ENCODE measurements around the gene MIOS. TPM values are rescaled to one million over a fixed set of nuclear protein-coding genes. Genes with fewer than 3 reads are reported as not detected.

MIOS gene
- total RNA-seq, 4 donors from 2014 or later = 37.6 to 65.6 (median 52.3) TPM

DNA sequence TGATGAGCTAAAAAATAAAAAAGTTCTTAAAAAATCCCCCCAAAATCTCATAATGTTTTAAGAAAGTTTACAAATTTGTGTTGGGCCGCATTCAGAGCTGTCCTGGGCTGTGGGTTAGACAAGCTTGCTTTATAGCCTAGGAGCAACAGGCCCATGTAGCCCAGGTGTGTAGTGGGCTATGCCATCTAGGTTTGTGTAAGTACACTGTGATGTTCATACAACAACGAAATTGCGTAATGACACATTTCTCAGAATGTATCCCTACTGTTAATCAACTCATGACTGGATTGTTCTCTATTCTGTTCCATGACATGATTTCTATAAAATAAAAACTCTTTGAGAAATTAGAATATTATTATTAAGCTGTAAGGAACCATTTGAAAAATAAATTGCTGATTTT lies 13.0 kb downstream of the MIOS start:
- WGBS, 2 donors = 95 to 98% methylated on average over 3 of the region's 3 CpGs
- TF ChIP-seq POLR2A (IDR thresholded peaks at IDR 0.05) = no peak
- TF ChIP-seq, protein P1, sequence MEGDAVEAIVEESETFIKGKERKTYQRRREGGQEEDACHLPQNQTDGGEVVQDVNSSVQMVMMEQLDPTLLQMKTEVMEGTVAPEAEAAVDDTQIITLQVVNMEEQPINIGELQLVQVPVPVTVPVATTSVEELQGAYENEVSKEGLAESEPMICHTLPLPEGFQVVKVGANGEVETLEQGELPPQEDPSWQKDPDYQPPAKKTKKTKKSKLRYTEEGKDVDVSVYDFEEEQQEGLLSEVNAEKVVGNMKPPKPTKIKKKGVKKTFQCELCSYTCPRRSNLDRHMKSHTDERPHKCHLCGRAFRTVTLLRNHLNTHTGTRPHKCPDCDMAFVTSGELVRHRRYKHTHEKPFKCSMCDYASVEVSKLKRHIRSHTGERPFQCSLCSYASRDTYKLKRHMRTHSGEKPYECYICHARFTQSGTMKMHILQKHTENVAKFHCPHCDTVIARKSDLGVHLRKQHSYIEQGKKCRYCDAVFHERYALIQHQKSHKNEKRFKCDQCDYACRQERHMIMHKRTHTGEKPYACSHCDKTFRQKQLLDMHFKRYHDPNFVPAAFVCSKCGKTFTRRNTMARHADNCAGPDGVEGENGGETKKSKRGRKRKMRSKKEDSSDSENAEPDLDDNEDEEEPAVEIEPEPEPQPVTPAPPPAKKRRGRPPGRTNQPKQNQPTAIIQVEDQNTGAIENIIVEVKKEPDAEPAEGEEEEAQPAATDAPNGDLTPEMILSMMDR (IDR thresholded peaks at IDR 0.05) = no peak
- no peak overlapping the region for H3K4me3 ChIP-seq (ENCODE audit: low read depth, poor library complexity, severe bottlenecking)
- no peak for DNase-seq (ENCODE audit: low spot score in 2 of 2)
- intact Hi-C loops (cut with DNase I; ENCODE audit: low total_unique reads) = no loop called here

DNA sequence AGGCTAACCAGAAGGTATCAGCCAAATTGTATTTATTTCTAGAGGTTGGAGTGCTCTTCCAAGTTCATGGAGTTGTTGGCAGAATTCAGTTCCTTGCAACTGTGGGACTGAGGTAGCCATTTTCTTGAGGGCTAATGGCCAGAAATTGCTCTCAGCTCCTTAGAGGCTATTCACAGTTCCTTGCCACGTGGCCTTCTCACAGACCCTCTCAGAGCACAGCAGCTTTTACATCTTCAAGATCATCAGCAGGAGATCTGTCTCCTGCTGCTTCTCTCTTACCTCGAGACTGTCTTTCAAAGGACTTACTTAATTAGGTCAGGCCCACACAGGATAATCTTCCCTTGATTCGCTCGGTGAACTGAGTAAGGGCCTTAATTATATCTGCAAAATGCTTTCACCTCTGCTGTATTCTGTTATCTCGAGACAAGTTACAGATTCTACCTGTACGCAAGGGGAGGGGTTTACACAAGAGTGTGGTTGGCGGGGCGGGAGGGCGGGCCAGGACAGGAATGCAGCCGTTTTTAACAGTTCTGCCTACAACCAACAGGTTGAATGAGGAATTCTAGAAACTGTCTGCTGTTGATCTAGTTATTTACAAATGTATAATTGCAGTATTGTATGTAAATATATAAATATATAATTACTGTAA lies 15.0 kb downstream of the MIOS start:
- no peak for TF ChIP-seq POLR2A (IDR thresholded peaks at IDR 0.05)
- TF ChIP-seq, protein P1 (IDR thresholded peaks at IDR 0.05) = no peak
- DNase-seq (ENCODE audit: low spot score in 2 of 2) = no peak
- 54 to 68% methylated on average over 10 of the region's 10 CpGs for WGBS, 2 donors
- H3K4me3 ChIP-seq (ENCODE audit: low read depth, poor library complexity, severe bottlenecking) = no peak overlapping the region
- intact Hi-C loops (cut with DNase I; ENCODE audit: low total_unique reads) = no loop called here

DNA sequence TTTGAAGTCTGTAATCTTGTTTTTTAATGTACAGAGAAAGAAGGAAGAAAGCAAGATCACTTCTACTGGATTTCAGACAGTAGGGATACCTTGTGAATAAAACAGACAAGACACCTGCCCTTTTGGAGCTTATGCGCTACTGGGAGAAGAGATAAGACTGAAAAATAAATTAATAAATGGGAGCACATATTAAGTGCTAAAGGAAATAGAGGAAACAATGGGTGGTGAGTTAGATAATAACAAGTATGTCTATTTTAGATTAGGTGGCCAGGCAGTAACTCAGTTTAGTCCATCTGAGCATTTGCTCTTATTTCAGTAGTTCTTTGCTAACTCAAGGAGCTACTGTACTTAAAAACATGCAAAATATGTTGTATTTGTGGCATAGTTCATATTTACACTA lies 15.9 kb downstream of the MIOS start:
- no peak for DNase-seq (ENCODE audit: low spot score in 2 of 2)
- no peak overlapping the region for H3K4me3 ChIP-seq (ENCODE audit: low read depth, poor library complexity, severe bottlenecking)
- intact Hi-C loops (cut with DNase I; ENCODE audit: low total_unique reads) = no loop called here
- TF ChIP-seq, protein P1 (IDR thresholded peaks at IDR 0.05) = no peak
- TF ChIP-seq POLR2A (IDR thresholded peaks at IDR 0.05) = no peak
- 89% methylated on average over 1 of the region's 1 CpG for WGBS, 2 donors

DNA sequence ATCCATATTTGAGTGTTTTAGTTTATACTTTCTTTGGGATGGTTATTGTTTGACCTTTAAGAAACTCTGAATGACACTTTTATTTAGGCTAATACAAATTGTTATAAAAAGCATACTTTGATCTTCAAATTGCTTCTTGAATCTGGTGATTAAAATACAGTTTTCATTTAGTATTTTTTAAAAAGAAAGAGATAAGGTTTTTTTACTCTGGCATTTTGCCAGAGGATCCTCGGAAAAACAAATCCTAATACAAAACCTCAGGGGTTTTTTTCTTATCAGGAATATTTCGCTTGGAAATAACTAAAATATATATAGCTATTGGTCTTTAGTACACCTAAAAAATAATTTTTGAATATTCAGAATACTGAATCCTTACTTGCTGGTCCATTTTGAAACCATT lies 17.0 kb downstream of the MIOS start:
- intact Hi-C loops (cut with DNase I; ENCODE audit: low total_unique reads) = no loop called here
- TF ChIP-seq, protein P1 (IDR thresholded peaks at IDR 0.05) = no peak
- TF ChIP-seq POLR2A (IDR thresholded peaks at IDR 0.05) = no peak
- WGBS, 2 donors = 78 to 82% methylated on average over 2 of the region's 2 CpGs

DNA sequence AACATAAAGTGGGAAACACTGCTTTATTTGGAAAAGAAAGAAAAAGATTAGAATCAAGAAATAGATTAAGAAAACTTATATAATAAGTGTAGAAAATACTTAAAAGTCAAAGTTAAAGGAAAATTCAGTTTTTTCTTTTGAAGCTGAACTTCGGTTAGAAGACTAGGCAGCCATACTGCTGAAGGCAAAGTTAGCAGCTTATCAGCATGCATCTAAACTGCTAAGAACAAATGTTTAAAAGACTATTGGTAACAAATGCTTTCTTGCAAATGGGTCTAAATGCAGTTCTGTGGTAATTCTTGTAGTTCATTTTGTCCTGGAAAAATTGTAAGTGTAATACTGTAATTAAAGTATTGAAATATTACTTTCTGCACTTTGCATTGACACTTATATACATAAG lies 18.0 kb downstream of the MIOS start:
- TF ChIP-seq POLR2A (IDR thresholded peaks at IDR 0.05) = no peak
- TF ChIP-seq, protein P1 (IDR thresholded peaks at IDR 0.05) = no peak
- no peak overlapping the region for H3K4me3 ChIP-seq (ENCODE audit: low read depth, poor library complexity, severe bottlenecking)
- 69 to 73% methylated on average over 1 of the region's 1 CpG for WGBS, 2 donors
- DNase-seq (ENCODE audit: low spot score in 2 of 2) = no peak
- intact Hi-C loops (cut with DNase I; ENCODE audit: low total_unique reads) = no loop called here

More for the DNA sequence above, 17.0 kb downstream of the MIOS start:
- no peak overlapping the region for H3K4me3 ChIP-seq (ENCODE audit: low read depth, poor library complexity, severe bottlenecking)
- DNase-seq (ENCODE audit: low spot score in 2 of 2) = no peak
